GM18909 (cell line): ENCODE results near the gene RASA4B.
A peak's percentile ranks its signal among the peaks of the same experiment; 100 is the strongest.
"Not testable (repeated sequence)": the region's sequence is repeated elsewhere in the genome, so short reads cannot be mapped to it uniquely, and the experiment has no call there.

Experiments used
- ATAC-seq: cut with Tn5 transposase; IDR thresholded peaks from one replicate; pipeline ENCODE4 v1.9.1; 2021; ENCODE audit warnings: mild to moderate bottlenecking; ENCODE audit not compliant: unreplicated experiment, poor library complexity

The RASA4B gene

GRCh38 chr7:102517550-102518147, at the start of gene RASA4B:
RASA4B (minus strand) TSS chr7:102517777; CDS start chr7:102517710, 67 bp downstream.
- ATAC-seq = peak; percentile 73

- not testable (repeated sequence) for ATAC-seq
These were observed 33.3 kb upstream of the RASA4B start, which contains the start of gene SPDYE2 for GRCh38 chr7:102550808-102551422. SPDYE2 (plus strand) TSS chr7:102551226; CDS start chr7:102553256, 2,030 bp downstream.

- ATAC-seq = peak; percentile 76
These were observed 28.8 kb upstream of the RASA4B start for GRCh38 chr7:102546353-102546752.

GRCh38 chr7:102545288-102545687, 27.7 kb upstream of the RASA4B start:
- not testable (repeated sequence) for ATAC-seq

GRCh38 chr7:102544372-102544771, 26.8 kb upstream of the RASA4B start:
- ATAC-seq = not testable (repeated sequence)

GRCh38 chr7:102543596-102543995, 26.0 kb upstream of the RASA4B start, which contains the start of gene UPK3BL2:
UPK3BL2 (minus strand) TSS chr7:102543696; CDS start chr7:102543636, 60 bp downstream.
- not testable (repeated sequence) for ATAC-seq

GRCh38 chr7:102542771-102543170, 25.2 kb upstream of the RASA4B start:
- not testable (repeated sequence) for ATAC-seq

- ATAC-seq = not testable (repeated sequence)
These were observed 24.5 kb upstream of the RASA4B start for GRCh38 chr7:102542083-102542482.

- ATAC-seq = not testable (repeated sequence)
These were observed 23.0 kb upstream of the RASA4B start for GRCh38 chr7:102540604-102541003.

- ATAC-seq = not testable (repeated sequence)
These were observed 17.6 kb upstream of the RASA4B start for GRCh38 chr7:102535062-102535615.

- ATAC-seq = not testable (repeated sequence)
These were observed 14.6 kb upstream of the RASA4B start for GRCh38 chr7:102532127-102532526.

- not testable (repeated sequence) for ATAC-seq
These were observed 14.0 kb upstream of the RASA4B start for GRCh38 chr7:102531583-102531982.

GRCh38 chr7:102527822-102528793, 10.5 kb upstream of the RASA4B start:
- ATAC-seq = not testable (repeated sequence)

- ATAC-seq = not testable (repeated sequence)
These were observed 9.6 kb upstream of the RASA4B start for GRCh38 chr7:102527182-102527581.

- ATAC-seq = not testable (repeated sequence)
These were observed 7.2 kb upstream of the RASA4B start for GRCh38 chr7:102524803-102525202.

GRCh38 chr7:102520797-102521196, 3.2 kb upstream of the RASA4B start:
- ATAC-seq = not testable (repeated sequence)

- not testable (repeated sequence) for ATAC-seq
These were observed 626 bp downstream of the RASA4B start for GRCh38 chr7:102516951-102517350.

- not testable (repeated sequence) for ATAC-seq
These were observed 1.7 kb downstream of the RASA4B start for GRCh38 chr7:102515889-102516288.

- ATAC-seq = peak; percentile 68
These were observed 2.5 kb downstream of the RASA4B start for GRCh38 chr7:102514881-102515721.
